Coronary artery (tissue), 2 donors: ENCODE results near the gene NPEPL1.

Experiments
- DNase-seq: peaks from one replicate; pipeline ENCODE4 v3.0.0-alpha.2; 2017; ENCODE audit warnings: low spot score
- H3K27ac ChIP-seq, 2 donors: fragments of 200-600 bp; sonication (generic); one replicate each; pipeline ENCODE4 v1.5.1; 2016 to 2019
- H3K4me3 ChIP-seq: fragments of 200-600 bp; sonication (generic); 2 replicates; pipeline ENCODE4 v1.5.1; 2016; ENCODE audit warnings: mild to moderate bottlenecking, moderate library complexity
- CTCF ChIP-seq: fragments of 200-600 bp; sonication (generic); IDR thresholded peaks from one replicate; pipeline ENCODE4 v1.5.1; 2019; ENCODE audit warnings: antibody characterized with exemption

The NPEPL1 gene

DNA sequence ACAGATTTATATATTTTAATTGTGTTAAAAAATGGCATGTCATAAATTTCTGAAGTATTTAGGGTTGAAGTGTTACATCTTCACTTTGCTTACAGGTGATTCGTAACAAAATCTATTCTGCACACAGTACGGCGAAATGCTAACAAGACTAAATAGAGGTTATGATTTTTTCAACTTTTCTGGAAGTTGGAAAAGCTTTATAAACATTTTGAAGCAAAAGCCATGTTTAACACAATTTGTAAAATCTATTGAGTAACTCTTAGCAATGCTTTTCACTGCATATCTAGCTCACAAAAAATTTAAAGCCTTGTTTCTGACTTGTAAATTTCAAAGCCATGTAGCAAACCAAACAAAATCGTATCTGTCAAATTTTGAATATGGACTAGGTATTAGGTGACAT is 38.3 kb upstream of the NPEPL1 start:
- DNase-seq, result no peak
- no peak for TF ChIP-seq CTCF
- Histone ChIP-seq H3K27ac (no peak overlapping the region), H3K4me3 (no peak overlapping the region)

GRCh38 chr20:58655328-58656107 is 37.1 kb upstream of the NPEPL1 start:
- no peak overlapping the region for H3K27ac ChIP-seq
- no peak overlapping the region for H3K4me3 ChIP-seq
- DNase-seq, result no peak
- TF ChIP-seq CTCF, result no peak

DNA sequence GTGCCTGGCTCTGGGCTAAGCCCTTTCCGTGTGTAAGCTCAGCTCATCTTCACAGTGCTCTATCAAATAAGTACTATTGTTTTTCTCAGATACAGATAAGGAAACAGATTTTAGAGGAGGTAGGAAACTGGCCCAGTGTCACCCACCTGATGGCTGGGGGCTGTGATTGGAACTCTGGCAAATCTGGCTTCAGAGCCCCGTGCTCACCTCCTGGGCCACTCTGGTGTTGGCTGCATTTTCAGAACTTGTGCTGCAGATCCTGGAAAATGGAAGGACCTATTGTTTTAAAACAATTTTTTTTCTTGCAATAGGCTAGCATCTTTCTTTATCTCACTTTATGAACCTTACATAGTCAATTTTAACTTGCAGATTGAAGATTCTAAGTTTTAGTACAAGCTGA is 35.8 kb upstream of the NPEPL1 start:
- DNase-seq, result no peak
- TF ChIP-seq CTCF, result no peak
- Histone ChIP-seq H3K4me3 (no peak overlapping the region), H3K27ac (no peak overlapping the region)

DNA sequence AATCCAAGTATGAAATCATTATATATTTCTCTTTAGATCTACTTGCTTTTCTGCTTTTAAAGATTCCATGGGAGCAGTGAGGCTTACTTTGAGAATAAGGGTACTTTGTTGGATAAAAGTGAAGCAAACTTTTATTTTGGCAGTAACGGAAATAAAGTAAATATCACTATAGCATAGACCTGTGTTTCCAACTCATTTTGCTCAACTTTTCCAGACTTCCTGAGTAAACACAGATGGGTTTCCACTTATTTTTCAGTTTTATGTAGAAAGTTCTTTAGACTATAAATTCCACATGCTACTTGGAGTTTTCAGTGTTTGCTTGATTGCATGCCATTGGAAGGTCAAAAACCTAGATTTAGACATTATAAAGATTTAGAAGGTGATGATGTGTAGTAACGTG is 35.3 kb upstream of the NPEPL1 start:
- H3K27ac ChIP-seq, result no peak overlapping the region
- no peak overlapping the region for H3K4me3 ChIP-seq
- no peak for DNase-seq
- TF ChIP-seq CTCF, result no peak

DNA sequence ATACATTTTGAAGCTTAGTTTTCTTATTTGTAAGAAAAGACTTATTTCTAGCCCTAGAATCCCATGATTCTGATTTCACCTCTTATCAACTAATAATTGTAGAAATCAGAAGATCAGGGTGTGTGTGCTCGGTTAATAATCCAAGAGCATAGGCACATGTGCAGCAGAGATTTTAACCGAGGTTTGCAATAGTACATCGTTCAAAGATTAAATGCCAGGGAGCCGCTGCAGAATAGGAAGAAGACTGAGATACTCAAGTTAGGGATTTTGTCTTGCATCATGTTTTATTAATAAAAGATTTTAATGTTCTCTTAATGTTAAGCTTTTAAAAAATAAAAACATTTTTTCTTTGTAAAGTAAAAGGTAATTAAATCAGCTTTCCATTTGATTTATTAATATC is 34.6 kb upstream of the NPEPL1 start:
- TF ChIP-seq CTCF, result no peak
- no peak overlapping the region for H3K4me3 ChIP-seq
- no peak for DNase-seq
- H3K27ac ChIP-seq, result no peak overlapping the region

DNA sequence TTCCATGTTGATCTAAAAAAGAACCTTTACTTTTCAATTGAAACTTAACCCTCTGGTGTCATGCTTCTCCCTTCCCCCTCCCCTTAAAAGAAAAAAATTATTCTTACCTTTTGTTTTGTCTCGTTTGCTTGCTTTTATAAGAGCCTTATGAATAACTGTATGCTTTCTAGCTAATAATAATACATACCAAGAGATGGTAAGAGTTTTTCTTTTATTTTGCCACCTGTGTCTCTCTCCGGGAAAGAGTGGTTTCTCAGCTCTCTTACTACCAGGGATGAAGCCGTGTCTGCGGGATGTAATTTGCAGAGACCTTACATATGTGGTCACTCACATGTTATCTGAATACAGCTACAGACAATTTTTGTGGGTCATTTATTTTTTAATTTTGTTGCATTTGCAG is 33.8 kb upstream of the NPEPL1 start:
- no peak for TF ChIP-seq CTCF
- Histone ChIP-seq H3K4me3 (no peak overlapping the region), H3K27ac (no peak overlapping the region)
- no peak for DNase-seq

GRCh38 chr20:58659841-58660240 is 32.8 kb upstream of the NPEPL1 start:
- no peak overlapping the region for H3K4me3 ChIP-seq
- no peak for DNase-seq
- TF ChIP-seq CTCF, result no peak
- H3K27ac ChIP-seq, result peak overlapping the region in 1 of 2 donors; percentile 11
